A549 (cell line): ENCODE results near the gene PRKCQ.

Experiments
- CEBPB ChIP-seq, 2 experiments: fragments of >200 bp in 1 of 2; sonication (Bioruptor Twin) in 1 of 2; formaldehyde crosslinking in 1 of 2; IDR thresholded peaks; 2 replicates each; pipeline ENCODE4 v1.6.1; 2012 to 2016
- CHD2 ChIP-seq: fragments of 150-350 bp; IDR thresholded peaks from 2 replicates; pipeline ENCODE4 v1.6.1; 2014; ENCODE audit warnings: low read length; ENCODE audit not compliant: partially characterized antibody
- CTCF ChIP-seq: fragments of >200 bp; sonication (Bioruptor Twin); formaldehyde crosslinking; IDR thresholded peaks from 3 replicates; pipeline ENCODE4 v1.5.1; 2016
- FOSL2 ChIP-seq, 2 experiments: fragments of 450-650 bp in 1 of 2; fragments of >200 bp in 1 of 2; sonication (Bioruptor Twin) in 1 of 2; formaldehyde crosslinking; IDR thresholded peaks; 2 replicates each; pipeline versions ENCODE4 v1.5.0 to v1.6.1; 2016 to 2020; ENCODE audit warnings: mild to moderate bottlenecking in 1 of 2, moderate library complexity in 1 of 2
- GATA3 ChIP-seq: IDR thresholded peaks from 2 replicates; pipeline ENCODE4 v1.6.1; 2012; ENCODE audit warnings: borderline replicate concordance
- HMGXB4 ChIP-seq: fragments of 250-450 bp; sonication (Bioruptor Pico); IDR thresholded peaks from 2 replicates; pipeline ENCODE4 v1.5.0; 2021; ENCODE audit warnings: mild to moderate bottlenecking, moderate library complexity, borderline replicate concordance
- HOXA7 ChIP-seq: fragments of 250-450 bp; sonication (Bioruptor Pico); IDR thresholded peaks from 2 replicates; pipeline ENCODE4 v1.5.0; 2020; ENCODE audit warnings: mild to moderate bottlenecking, moderate library complexity
- JUNB ChIP-seq: fragments of >200 bp; sonication (Bioruptor Twin); formaldehyde crosslinking; IDR thresholded peaks from 2 replicates; pipeline ENCODE4 v1.6.1; 2016
- KDM5A ChIP-seq: fragments of 200-600 bp; sonication (generic); IDR thresholded peaks from 2 replicates; pipeline ENCODE4 v1.6.1; 2016; ENCODE audit warnings: antibody characterized with exemption, mild to moderate bottlenecking
- MAZ ChIP-seq: fragments of 150-350 bp; IDR thresholded peaks from 2 replicates; pipeline ENCODE4 v1.6.1; 2014; ENCODE audit warnings: antibody characterized with exemption, low read depth, low read length, borderline replicate concordance
- POLR2A ChIP-seq: IDR thresholded peaks from 2 replicates; pipeline ENCODE4 v1.6.1; 2012; ENCODE audit warnings: mild to moderate bottlenecking, low read length
- REST ChIP-seq: fragments of 200-600 bp; sonication (generic); IDR thresholded peaks from 2 replicates; pipeline ENCODE4 v1.6.1; 2016; ENCODE audit warnings: antibody characterized with exemption, mild to moderate bottlenecking, moderate library complexity

DNA sequence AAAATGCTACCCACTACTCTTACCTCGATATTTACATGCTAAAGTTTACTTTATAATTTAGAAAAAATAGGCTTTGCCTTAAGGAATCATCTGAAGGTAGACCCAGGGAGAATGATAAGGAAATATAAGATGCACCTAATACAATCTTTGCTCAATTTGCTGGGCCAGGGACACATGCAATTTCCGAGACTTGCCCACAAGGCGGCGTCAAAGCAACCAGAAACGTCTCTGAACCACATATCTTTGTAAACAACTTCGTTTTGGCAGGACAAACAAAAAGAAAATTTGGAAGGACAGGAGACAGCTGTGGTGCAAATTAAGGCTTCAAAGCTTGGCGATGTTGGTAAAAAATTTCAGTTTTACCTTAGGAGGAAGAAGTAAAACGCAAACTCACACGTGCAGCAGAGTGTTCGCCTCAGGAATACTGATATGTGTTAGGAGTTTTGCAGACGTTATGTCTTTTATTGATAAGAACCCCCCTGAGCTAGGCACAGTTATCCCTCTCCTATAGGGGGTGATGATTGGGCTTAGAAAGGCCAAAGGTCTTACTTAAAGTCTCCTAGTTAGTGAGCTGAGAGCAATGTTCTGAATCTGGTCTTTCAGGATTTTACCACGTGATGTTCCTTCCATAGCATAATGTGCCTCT is 134.3 kb downstream of the PRKCQ start:
- TF ChIP-seq HOXA7 (CRISPR knock-in tag) (no peak), GATA3 (no peak), POLR2A (no peak), HMGXB4 (CRISPR knock-in tag) (no peak), KDM5A (no peak), FOSL2 (IDR thresholded peaks at IDR 0.05) (no peak), FOSL2 (CRISPR knock-in tag; IDR thresholded peaks at IDR 0.05) (no peak), CHD2 (no peak), CTCF (peak; percentile 80), CEBPB (IDR thresholded peaks at IDR 0.05) (0 out of 4 replicates have a peak, but pooled peaks of 1 of the 2 experiments have one; percentile 31), REST (no peak), JUNB (no peak), MAZ (no peak)
